Activated T-cell treated with anti-CD3 and anti-CD28 coated beads, Interleukin-2, amount 50 U/mL, for 24 hours (primary cell): ENCODE measurements around the gene IL34.
"Not testable (repeated sequence)": the region's sequence is repeated elsewhere in the genome, so short reads cannot be mapped to it uniquely, and the experiment has no call there.

ENCODE experiments used
- DNase-seq: peaks from one replicate; pipeline ENCODE4 v3.0.0-alpha.2; 2020
- H3K27ac Mint-ChIP-seq: 2 replicates; pipeline ENCODE4 v1.8.0; 2020; ENCODE audit warnings: mild to moderate bottlenecking, mixed read lengths
- H3K27me3 Mint-ChIP-seq: 2 replicates; pipeline ENCODE4 v1.8.0; 2020; ENCODE audit warnings: mixed read lengths
- H3K36me3 Mint-ChIP-seq: 2 replicates; pipeline ENCODE4 v1.8.0; 2020; ENCODE audit warnings: low read depth, mixed read lengths
- H3K4me1 Mint-ChIP-seq: 2 replicates; pipeline ENCODE4 v1.8.0; 2020; ENCODE audit warnings: low read depth, mixed read lengths
- H3K4me3 Mint-ChIP-seq: 2 replicates; pipeline ENCODE4 v1.8.0; 2020; ENCODE audit warnings: mild to moderate bottlenecking, moderate library complexity, mixed read lengths
- H3K9me3 Mint-ChIP-seq: 2 replicates; pipeline ENCODE4 v1.8.0; 2020; ENCODE audit warnings: mixed read lengths

IL34 gene

DNA sequence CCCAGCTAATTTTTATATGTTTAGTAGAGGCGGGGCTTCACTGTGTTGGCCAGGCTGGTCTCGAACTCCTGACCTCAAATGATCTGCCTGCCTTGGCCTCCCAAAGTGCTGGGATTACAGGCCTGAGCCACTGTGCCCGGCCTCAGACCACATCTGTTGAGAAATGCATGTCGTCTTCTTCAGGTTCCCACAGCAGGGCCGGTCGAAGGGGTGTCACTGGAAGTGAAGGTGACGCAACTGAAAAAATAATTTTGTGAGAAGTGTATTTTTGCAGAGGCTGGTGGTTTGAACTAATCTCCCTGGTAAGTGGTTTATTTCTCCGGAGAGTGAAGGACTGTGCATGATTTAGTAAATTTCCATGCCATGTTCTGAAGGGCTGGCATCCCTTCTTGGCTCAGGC is 33.4 kb upstream of the IL34 start:
- no peaks in the 10 kb centered on the region for H3K9me3 Mint-ChIP-seq

DNA sequence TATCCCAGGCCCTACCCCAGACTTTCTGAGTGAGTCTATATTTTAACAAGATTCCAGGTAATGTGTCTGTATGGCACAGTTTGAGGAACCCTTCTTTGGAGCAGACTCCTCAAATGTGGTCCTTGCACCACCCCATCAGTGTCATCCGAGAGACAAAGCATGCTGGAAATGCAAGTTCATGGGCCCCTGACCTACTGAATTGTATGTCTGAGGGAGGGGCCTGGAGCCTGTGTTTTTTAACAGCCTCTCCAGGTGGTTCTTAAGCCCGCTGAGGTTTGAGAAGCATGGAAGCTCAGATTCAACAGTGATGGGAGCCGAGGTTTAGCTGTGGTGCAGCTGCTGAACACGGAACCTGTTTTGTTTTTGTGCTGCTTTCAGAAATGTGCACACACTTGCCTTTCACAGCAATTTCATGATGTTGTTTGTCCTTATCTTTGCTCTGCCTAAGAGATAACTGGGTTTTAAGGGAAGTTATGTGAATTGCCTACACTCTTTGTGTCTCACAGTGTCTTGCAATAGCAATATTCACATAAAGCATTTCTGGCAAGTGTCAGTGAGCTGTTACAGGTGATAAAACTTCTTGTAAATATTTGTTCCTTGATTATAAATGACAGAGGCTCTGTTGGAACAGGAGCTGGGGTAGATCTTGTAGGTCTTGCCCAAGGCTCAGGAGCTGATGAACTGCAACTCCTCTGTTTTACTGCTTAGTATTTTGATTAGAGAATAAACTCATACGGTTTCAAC is 32.0 kb upstream of the IL34 start:
- DNase-seq, result no peak

More for the DNA sequence above, 33.4 kb upstream of the IL34 start:
- H3K4me1 Mint-ChIP-seq, result no peaks in the 10 kb centered on the region
- no peak overlapping the region for H3K4me3 Mint-ChIP-seq
- no peak overlapping the region for H3K27ac Mint-ChIP-seq
- no peaks in the 10 kb centered on the region for H3K27me3 Mint-ChIP-seq
- DNase-seq, result no peak
- no peaks in the 10 kb centered on the region for H3K36me3 Mint-ChIP-seq

DNA sequence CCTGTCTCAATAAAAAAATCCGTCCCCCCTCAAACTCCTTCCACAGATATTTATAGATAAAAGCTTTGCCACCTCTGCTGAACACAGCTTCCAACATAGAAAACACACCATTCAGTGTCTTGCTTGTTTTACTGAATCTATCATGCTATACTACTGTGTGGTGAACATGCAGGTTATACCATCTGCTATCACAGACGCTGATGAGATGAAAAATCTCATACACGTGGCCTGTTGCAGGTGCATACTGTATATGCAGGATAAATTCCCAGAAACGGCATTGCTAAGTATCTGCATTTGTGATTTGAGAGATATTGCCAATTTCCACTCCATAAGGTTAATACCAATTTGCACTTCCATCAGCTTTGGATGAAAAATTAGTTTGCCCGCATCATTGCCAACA is 30.4 kb upstream of the IL34 start:
- no peak for DNase-seq
- no peaks in the 10 kb centered on the region for H3K9me3 Mint-ChIP-seq
- no peak overlapping the region for H3K4me3 Mint-ChIP-seq
- H3K36me3 Mint-ChIP-seq, result no peaks in the 10 kb centered on the region
- no peaks in the 10 kb centered on the region for H3K4me1 Mint-ChIP-seq
- no peaks in the 10 kb centered on the region for H3K27me3 Mint-ChIP-seq
- H3K27ac Mint-ChIP-seq, result no peak overlapping the region

More for the DNA sequence above, 32.0 kb upstream of the IL34 start:
- Mint-ChIP-seq H3K36me3 (no peaks in the 10 kb centered on the region), H3K27me3 (no peaks in the 10 kb centered on the region), H3K4me3 (no peak overlapping the region), H3K27ac (no peak overlapping the region), H3K4me1 (no peaks in the 10 kb centered on the region), H3K9me3 (no peaks in the 10 kb centered on the region)

DNA sequence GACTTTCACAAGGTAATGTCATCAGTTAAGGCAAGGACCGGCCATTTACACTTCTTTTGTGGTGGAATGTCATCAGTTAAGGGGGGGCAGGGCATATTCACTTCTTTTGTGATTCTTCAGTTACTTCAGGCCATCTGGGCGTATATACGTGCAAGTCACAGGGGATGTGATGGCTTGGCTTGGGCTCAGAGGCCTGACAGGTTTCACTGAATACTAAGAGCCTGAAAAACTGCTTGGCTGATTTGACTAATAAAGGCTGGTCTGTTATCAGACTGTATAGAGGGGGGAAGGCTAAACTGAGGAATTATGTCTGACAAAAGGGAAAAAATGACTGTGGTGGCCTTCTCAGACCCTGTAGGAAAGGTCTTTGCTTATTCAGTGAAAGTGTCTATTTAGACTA is 24.5 kb upstream of the IL34 start:
- DNase-seq, H3K4me3 Mint-ChIP-seq, H3K4me1 Mint-ChIP-seq, H3K27ac Mint-ChIP-seq, H3K36me3 Mint-ChIP-seq, H3K27me3 Mint-ChIP-seq, H3K9me3 Mint-ChIP-seq: not testable (repeated sequence)

DNA sequence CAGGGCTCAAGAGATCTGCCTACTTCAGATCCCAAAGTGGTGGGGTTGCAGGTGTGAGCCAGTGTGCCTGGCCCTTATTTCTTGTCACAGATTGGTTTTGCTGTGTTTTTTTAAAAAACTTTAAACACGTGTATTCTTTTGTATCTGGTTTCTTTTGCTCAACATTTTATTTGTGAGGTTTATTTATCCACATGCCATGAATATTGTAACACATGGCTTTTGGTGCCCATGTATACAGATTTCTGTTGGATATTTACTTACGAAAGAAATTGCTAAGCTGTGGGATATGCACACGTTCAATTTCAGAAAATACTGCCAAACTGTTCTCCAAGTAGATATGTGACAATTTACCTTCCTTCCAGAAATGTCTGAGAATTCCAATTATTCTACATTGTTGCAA is 18.7 kb upstream of the IL34 start:
- Mint-ChIP-seq H3K4me3 (no peak overlapping the region), H3K4me1 (no peaks in the 10 kb centered on the region), H3K36me3 (no peaks in the 10 kb centered on the region), H3K9me3 (peaks cover 5% of the 10 kb centered on the region), H3K27ac (no peak overlapping the region), H3K27me3 (no peaks in the 10 kb centered on the region)
- DNase-seq, result no peak

DNA sequence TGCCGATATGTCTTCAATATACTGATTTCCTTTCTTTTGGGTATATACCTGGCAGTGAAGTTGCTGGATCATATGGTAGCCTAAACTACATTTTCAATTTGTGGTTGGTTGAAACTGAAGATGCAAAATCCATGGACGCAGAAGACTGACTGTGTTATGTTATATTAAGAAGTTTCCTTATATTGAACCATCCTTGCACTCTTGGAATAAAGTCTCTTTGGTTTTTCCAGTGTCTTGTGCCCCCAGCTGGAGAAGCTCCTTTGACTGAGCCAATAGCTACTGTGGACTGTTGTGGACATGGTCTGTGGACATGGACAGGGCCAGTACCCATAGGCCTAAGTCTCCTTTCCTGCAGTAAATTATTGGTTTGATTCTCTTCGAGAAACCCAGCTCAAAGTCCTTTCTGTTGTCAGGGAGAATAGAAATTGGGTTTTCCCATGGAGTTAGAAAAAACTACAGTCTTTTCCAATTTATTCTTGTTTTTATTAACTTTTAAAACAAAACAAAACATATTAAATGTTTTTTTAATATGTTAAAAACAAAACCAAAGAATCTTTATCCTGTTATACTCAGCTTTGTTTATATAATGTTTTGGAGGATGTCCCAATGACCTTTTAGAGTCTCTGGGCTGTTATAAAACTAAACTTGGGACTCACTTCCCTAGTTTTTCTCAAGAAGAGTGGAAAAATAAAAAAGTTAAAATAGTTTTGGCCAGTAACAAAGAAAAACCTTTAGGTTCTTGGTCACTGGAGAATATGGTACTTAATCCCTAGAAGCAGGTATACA is 15.2 kb upstream of the IL34 start:
- H3K36me3 Mint-ChIP-seq, result no peaks in the 10 kb centered on the region
- no peaks in the 10 kb centered on the region for H3K4me1 Mint-ChIP-seq
- no peak overlapping the region for H3K27ac Mint-ChIP-seq
- peaks cover 5% of the 10 kb centered on the region for H3K9me3 Mint-ChIP-seq
- H3K27me3 Mint-ChIP-seq, result no peaks in the 10 kb centered on the region
- DNase-seq, result no peak
- no peak overlapping the region for H3K4me3 Mint-ChIP-seq

DNA sequence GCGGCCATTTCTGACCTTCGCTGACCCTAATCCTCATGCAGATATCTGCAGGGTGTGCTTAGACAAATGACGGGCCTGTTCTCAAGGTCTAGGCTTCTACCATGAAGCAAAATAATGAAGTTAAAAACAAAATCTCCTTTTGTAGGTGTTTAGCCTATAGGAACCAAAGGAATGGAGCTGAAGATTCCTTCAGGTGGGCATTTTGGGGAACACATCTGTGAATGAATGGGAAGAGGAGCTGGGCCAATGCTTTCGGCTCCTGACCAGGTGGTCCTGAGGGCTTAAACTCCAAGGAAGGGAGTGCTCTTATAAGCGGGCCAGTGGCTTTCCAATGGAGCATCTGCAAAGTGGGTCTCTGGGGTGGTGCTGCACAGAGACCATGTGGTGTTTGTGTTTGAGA is 14.1 kb upstream of the IL34 start:
- no peaks in the 10 kb centered on the region for H3K36me3 Mint-ChIP-seq
- H3K27ac Mint-ChIP-seq, result no peak overlapping the region
- DNase-seq, result no peak
- H3K4me1 Mint-ChIP-seq, result no peaks in the 10 kb centered on the region
- H3K27me3 Mint-ChIP-seq, result no peaks in the 10 kb centered on the region
- peaks cover 5% of the 10 kb centered on the region for H3K9me3 Mint-ChIP-seq
- H3K4me3 Mint-ChIP-seq, result no peak overlapping the region

DNA sequence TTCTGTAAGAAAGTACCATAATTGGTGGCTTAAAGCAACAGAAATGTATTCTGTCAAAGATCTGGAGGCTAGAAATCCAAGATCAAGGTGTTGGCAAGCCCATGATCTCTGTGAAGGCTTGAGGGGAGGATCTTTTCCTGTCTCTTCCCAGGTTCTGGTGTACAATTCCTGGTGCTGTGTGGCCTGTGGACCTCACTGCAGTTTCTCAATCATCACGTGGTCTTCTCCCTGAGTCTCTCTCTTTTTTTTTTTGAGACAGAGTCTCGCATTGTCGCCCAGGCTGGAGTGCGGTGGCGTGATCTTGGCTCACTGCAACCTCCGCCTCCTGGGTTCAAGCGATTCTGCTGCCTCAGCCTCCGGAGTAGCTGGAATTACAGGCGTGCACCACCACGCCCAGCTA is 12.7 kb upstream of the IL34 start:
- not testable (repeated sequence) for H3K4me3 Mint-ChIP-seq, H3K36me3 Mint-ChIP-seq, H3K9me3 Mint-ChIP-seq, H3K4me1 Mint-ChIP-seq, H3K27ac Mint-ChIP-seq, DNase-seq, H3K27me3 Mint-ChIP-seq

DNA sequence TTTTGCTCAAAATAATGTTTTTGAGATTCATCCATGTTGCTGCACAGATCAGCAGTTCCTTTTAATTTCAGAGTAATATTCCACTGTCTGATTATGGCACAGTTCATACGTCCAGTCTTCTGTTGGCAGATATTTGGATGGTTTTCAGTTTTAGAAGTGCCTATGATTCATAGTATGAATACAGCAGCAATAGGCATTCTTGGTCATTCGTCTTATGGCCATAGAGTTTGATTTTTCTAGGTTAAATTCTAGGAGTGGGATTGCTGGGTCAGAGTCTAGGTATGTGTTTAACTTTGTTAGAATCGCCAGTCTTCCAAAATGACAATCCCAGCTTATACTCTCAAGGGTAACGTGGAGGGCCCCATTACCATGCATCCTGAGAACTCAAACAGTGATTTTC is 11.5 kb upstream of the IL34 start:
- Mint-ChIP-seq H3K4me3 (no peak overlapping the region), H3K4me1 (no peaks in the 10 kb centered on the region), H3K9me3 (peaks cover 5% of the 10 kb centered on the region), H3K27me3 (no peaks in the 10 kb centered on the region), H3K36me3 (no peaks in the 10 kb centered on the region), H3K27ac (no peak overlapping the region)
- DNase-seq, result no peak

DNA sequence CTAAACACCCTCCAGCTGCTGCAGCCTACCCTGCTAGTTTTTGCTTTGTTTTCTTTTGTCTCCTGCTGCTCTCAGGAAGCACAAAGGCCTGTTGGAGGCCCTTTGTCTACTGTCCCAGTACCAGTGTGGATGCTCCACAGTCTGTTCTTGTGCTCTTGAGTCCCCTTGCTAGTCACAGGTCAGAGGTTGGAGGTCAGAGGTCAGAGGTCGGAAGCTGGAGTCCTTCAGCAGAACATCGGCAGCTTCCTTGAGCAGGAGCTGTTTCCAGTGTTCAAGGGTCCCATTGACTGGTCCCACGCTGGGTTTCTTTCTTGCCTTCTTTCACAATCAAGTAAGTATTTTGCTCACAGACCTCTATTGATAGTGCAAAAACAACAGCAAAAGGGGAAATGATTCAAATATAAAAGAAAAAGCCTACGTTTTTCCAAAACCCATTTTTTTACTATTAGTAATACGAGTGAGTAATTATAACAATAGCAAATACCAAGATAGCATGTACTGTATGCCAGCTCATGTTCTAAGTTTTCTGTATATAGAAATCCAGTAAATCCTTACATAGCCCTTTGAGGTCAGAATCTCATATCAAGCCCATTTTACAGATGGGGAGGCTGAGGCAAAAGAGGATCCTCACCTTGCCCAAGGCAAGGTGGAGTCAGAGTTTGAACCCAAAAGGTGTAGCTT is 10.9 kb upstream of the IL34 start:
- Mint-ChIP-seq H3K36me3 (no peaks in the 10 kb centered on the region), H3K4me1 (no peaks in the 10 kb centered on the region), H3K9me3 (peaks cover 5% of the 10 kb centered on the region), H3K27me3 (no peaks in the 10 kb centered on the region), H3K4me3 (no peak overlapping the region), H3K27ac (no peak overlapping the region)
- no peak for DNase-seq

DNA sequence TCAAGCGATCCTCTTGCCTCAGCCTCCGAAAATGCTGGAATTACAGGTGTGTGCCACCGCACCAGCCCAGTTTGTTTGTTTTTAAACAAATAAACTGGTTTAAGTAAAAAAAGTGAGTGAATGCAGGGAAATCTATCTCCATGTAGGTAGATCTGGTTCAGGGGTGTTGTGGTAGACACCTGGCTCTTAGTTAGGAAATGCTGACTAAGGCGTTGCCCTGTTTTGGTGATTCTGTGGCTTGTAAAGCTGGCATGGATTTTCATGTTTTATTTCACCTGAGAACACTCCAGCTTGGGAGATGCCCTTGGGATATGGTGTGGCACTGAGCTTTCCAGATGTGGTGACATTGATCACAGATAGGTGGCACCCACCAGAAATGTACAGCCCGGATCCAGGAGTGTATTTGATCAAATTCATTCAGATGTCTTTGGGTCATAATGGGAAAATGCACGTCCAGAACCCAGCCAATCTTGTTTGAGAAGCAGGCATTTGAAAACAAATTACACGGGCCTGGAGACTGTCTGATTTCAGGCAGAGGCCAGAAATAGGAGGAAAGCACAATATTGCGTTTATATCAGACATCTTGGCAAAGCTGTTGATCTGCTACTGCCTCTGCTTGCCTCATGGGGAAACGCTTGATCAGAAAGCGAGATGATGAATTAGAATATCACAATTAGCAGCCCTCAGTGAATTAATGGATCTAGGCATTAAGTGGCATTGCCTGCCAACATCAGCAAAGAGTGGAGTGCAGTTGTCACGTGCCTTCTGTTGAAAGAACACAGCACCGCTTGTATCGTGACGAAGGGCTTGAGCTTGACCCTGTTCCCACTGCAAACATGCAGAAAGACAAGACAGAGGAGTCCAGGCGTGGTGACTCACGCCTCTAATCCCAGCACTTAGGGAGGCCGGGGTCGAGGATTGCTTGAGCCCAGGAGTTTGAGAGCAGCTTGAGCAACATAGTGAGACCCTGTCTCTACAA is 7.3 kb upstream of the IL34 start:
- no peak for DNase-seq
- H3K27ac Mint-ChIP-seq, result no peak overlapping the region
- no peaks in the 10 kb centered on the region for H3K4me1 Mint-ChIP-seq
- H3K4me3 Mint-ChIP-seq, result no peak overlapping the region
- no peaks in the 10 kb centered on the region for H3K27me3 Mint-ChIP-seq
- no peaks in the 10 kb centered on the region for H3K9me3 Mint-ChIP-seq
- H3K36me3 Mint-ChIP-seq, result no peaks in the 10 kb centered on the region

DNA sequence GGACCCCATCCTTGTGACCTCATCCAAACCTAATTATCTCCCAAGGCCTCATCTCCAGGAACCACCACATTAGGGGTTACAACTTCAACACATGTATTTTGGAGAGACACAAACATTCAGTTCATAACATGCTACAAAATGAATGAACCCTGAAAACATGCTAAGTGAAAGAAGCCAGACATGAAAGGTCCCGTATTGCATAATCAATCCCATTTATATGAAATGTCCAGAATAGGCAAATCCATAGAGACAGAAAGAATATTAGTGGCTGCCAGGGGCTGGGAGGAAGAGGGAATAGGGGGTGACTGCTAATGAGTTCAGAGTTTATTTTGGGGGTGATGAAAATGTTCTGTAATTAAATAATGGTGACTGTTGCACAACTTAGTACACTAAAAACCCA is 3.7 kb upstream of the IL34 start:
- H3K9me3 Mint-ChIP-seq, result no peaks in the 10 kb centered on the region
- H3K27ac Mint-ChIP-seq, result no peak overlapping the region
- no peak overlapping the region for H3K4me3 Mint-ChIP-seq
- no peak for DNase-seq
- H3K27me3 Mint-ChIP-seq, result no peaks in the 10 kb centered on the region
- no peaks in the 10 kb centered on the region for H3K4me1 Mint-ChIP-seq
- H3K36me3 Mint-ChIP-seq, result no peaks in the 10 kb centered on the region

DNA sequence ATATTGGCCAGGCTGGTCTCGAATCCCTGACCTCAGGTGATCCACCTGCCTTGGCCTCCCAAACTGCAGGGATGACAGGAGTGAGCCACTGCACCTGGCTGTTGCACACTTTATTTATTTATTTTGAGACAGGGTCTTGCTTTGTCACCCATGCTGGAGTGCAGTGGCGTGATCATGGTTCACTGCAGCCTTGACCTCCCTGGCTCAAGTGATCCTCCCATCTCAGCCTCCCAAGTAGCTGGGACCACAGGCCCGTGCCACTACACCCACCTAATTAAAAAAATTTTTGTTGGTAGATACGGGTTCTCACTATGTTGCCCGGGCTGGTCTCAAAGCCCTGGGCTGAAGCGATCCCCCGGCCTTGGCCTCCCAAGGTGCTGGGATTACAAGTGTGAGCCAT is 3.1 kb upstream of the IL34 start:
- not testable (repeated sequence) for DNase-seq

More for the DNA sequence above, 3.1 kb upstream of the IL34 start:
- H3K4me1 Mint-ChIP-seq, H3K36me3 Mint-ChIP-seq, H3K27ac Mint-ChIP-seq, H3K9me3 Mint-ChIP-seq, H3K27me3 Mint-ChIP-seq, H3K4me3 Mint-ChIP-seq: not testable (repeated sequence)
